ENCODE measurements around the gene NPLOC4. TPM values are rescaled to one million over a fixed set of nuclear protein-coding genes. Genes with fewer than 3 reads are reported as not detected.

NPLOC4 gene
- total RNA-seq, 1 experiment from 2014 or later = 83.9 TPM

DNA sequence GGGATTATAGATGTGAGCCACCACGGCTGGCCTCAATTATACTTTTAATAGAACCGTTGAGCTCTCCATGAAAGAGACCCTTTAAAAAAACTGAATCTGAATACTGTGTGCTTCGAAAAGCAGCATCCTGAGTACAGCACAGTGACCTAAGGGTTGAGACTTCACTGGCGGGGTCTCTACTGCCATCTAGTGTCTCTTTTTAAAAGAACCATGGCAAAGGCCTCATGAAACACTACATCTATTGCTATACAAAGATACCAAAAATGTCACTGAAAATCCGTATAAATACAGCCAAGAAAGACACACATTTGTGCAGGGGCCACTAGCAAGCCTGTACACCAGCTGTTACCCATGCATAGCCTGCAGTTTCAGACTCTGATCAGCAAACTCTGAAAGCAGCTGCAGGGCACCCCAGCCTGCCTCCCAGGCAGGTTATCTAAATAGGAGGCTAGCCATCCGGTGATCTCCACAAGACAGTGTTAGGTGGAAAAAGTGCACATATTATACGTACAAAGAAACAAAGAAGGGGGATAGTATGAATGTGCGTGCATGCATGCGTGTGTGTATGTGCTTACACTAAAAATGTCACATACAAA, 35.3 kb downstream of the NPLOC4 start:
- DNase-seq (ENCODE audit: unreplicated experiment) = peak; percentile 72
- no TSS peak for BruUV-seq (replicated peaks)
- Mint-ChIP-seq H3K9me3 (ENCODE audit: unreplicated experiment) (no peaks in the 10 kb centered on the region), H3K4me1 (ENCODE audit: insufficient read depth, unreplicated experiment) (no peaks in the 10 kb centered on the region), H3K36me3 (ENCODE audit: insufficient read depth, unreplicated experiment) (peaks cover 94% of the 10 kb centered on the region), H3K27ac (ENCODE audit: low read depth, unreplicated experiment) (no peak overlapping the region), H3K27me3 (ENCODE audit: insufficient read depth, unreplicated experiment) (no peaks in the 10 kb centered on the region), H3K4me3 (ENCODE audit: unreplicated experiment) (no peak overlapping the region)
- ChIA-PET CTCF (interaction anchor here (0.5 to 2.8 kb wide), 41 partner anchors 8 to 1541 kb away, joined by 3 to 29 read pairs (median 4); partner anchors contain the start of gene FAAP100), POLR2A (interaction anchor here (0.6 to 2.9 kb wide), 11 partner anchors 25 to 842 kb away, joined by 3 to 12 read pairs (median 4); partner anchors contain the start of genes ARL16, FAAP100, HGS and NPLOC4)
- TF ChIP-seq, protein P1, sequence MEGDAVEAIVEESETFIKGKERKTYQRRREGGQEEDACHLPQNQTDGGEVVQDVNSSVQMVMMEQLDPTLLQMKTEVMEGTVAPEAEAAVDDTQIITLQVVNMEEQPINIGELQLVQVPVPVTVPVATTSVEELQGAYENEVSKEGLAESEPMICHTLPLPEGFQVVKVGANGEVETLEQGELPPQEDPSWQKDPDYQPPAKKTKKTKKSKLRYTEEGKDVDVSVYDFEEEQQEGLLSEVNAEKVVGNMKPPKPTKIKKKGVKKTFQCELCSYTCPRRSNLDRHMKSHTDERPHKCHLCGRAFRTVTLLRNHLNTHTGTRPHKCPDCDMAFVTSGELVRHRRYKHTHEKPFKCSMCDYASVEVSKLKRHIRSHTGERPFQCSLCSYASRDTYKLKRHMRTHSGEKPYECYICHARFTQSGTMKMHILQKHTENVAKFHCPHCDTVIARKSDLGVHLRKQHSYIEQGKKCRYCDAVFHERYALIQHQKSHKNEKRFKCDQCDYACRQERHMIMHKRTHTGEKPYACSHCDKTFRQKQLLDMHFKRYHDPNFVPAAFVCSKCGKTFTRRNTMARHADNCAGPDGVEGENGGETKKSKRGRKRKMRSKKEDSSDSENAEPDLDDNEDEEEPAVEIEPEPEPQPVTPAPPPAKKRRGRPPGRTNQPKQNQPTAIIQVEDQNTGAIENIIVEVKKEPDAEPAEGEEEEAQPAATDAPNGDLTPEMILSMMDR (IDR thresholded peaks at IDR 0.05; ENCODE audit: unreplicated experiment) = peak; percentile 80
- intact Hi-C loops (cut with micrococcal nuclease) = loop anchor here (1.0 to 2.0 kb wide), 2 partner anchors 48 to 89 kb away; partner anchors contain the start of gene ACTG1

DNA sequence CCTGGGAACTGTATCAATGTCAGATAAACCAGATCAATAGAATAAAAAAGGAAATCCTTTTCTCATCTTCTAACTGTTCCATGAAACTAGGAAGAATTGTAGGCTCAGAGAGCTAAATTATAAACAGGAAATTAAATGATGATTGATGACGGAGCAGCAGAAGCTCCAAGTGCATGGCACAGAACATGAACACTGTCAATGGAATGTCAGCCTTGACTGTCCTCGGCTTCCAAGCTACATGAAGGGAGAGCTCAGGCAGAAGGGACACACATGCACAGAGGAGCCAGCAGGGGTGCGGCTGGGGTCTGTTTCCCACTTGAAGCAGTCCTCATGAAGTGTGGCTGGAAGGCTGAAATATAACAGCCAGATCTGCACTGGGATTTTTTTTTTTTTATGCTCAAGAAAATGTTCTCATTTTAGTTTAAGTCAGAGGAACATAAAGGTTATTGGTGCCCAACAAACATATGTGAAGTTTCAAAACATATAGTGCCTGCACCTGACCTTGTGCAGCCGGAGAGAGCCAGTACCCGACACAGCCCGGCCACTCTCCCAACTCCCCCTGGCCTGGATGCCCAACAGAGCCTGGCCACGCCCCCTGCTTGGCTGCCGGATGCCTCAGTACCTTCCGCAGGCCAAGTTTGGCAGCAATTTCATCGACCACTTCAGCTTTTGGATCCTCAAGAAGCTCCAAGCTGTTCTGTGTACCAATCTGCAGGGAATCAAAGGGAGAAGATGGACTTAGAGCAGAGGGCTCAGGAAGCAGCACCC, 37.0 kb downstream of the NPLOC4 start:
- Mint-ChIP-seq H3K27ac (ENCODE audit: low read depth, unreplicated experiment) (no peak overlapping the region), H3K9me3 (ENCODE audit: unreplicated experiment) (no peaks in the 10 kb centered on the region), H3K27me3 (ENCODE audit: insufficient read depth, unreplicated experiment) (no peaks in the 10 kb centered on the region), H3K4me3 (ENCODE audit: unreplicated experiment) (no peak overlapping the region), H3K36me3 (ENCODE audit: insufficient read depth, unreplicated experiment) (peaks cover 97% of the 10 kb centered on the region), H3K4me1 (ENCODE audit: insufficient read depth, unreplicated experiment) (no peaks in the 10 kb centered on the region)
- TF ChIP-seq, protein P1 (IDR thresholded peaks at IDR 0.05; ENCODE audit: unreplicated experiment) = no peak
- no TSS peak for BruUV-seq (replicated peaks)
- CTCF ChIA-PET = interaction anchor here (0.5 to 2.8 kb wide), 11 partner anchors 14 to 459 kb away, joined by 3 to 29 read pairs (median 9); partner anchors contain the start of gene FAAP100
- no peak for DNase-seq (ENCODE audit: unreplicated experiment)
- POLR2A ChIA-PET = interaction anchor here (1.0 to 2.9 kb wide), 4 partner anchors 21 to 81 kb away, joined by 3 to 10 read pairs (median 4); no protein-coding TSS in a partner anchor
- intact Hi-C loops (cut with micrococcal nuclease) = loop anchor here (2.0 kb wide), 1 partner anchor 87 kb away; the partner anchor contains the start of gene ACTG1

DNA sequence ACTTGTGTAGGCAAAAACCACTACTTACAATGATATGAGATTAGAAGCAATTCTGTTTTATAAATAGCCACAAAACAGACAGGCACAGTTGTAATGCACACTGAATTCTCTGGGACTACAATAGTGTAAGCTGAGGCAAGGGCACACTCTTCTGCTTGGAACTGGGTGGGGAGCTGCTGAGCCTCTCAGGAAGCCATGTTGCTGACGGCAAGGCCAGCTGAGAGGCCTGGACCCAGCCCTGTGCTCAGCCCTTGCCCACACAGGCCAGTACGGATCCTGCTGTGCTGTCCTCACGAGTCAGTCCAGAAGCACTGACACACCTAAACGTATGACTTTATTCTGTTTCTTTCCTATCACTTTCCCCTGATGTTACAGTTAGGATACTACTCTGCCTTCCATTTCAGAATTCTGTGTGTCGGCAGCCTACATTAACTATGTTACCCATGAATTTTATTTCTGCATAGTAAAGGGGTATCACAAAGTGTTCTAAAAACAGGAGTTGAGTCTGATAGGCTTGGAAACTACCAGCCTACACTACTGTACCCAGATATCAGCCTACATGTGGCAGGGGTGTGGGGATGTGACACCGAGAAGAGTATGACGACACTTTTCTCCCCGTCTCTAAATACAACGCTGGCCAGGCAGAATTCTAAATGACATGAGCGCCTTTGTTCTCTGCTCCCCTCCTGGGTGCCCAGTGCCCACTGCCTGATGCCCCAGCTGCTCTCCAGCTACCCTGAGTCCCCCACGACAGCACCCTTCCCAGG, 43.6 kb downstream of the NPLOC4 start:
- BruUV-seq (replicated peaks) = no TSS peak

More for the DNA sequence above, 43.6 kb downstream of the NPLOC4 start:
- no peaks in the 10 kb centered on the region for H3K27me3 Mint-ChIP-seq (ENCODE audit: insufficient read depth, unreplicated experiment)
- H3K9me3 Mint-ChIP-seq (ENCODE audit: unreplicated experiment) = no peaks in the 10 kb centered on the region
- H3K27ac Mint-ChIP-seq (ENCODE audit: low read depth, unreplicated experiment) = no peak overlapping the region
- no peak for DNase-seq (ENCODE audit: unreplicated experiment)
- H3K4me1 Mint-ChIP-seq (ENCODE audit: insufficient read depth, unreplicated experiment) = no peaks in the 10 kb centered on the region
- TF ChIP-seq, protein P1 (IDR thresholded peaks at IDR 0.05; ENCODE audit: unreplicated experiment) = no peak
- ChIA-PET CTCF (no interaction called here), POLR2A (no interaction called here)
- no peak overlapping the region for H3K4me3 Mint-ChIP-seq (ENCODE audit: unreplicated experiment)
- peaks cover 88% of the 10 kb centered on the region for H3K36me3 Mint-ChIP-seq (ENCODE audit: insufficient read depth, unreplicated experiment)
- intact Hi-C loops (cut with micrococcal nuclease) = no loop called here
